ENCODE data around the gene AMOTL1. TPM values are rescaled to one million over a fixed set of nuclear protein-coding genes. Genes with fewer than 3 reads are reported as not detected.

AMOTL1 gene
- total and polyA plus RNA-seq, 2 donors (not counting 3 experiments of a cell fraction or from before 2014, with no cell fraction given): 12.5 to 37.8 TPM

DNA sequence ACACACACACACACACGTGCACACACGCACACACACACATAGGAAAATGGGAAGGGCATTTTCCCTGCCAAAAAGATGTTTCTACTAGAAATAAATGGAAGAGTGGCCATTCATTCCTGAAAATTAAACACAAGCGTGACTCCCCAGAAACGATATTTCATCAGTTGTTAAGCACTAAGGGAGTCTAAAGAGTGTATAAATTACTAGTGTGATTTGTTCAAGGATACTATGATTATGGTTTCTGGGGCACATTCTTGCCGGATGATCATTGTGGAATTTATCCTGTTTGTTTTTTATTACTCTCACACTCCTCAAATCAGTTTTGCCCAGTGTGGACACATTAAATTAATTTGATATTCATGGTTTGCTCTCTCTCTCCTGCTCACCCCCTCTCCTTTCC, 16.4 kb upstream of the AMOTL1 start:
- Histone ChIP-seq H4K20me1 (replicated peaks; ENCODE audit: control insufficient read depth, extremely low read depth, insufficient read depth, low read length) (no peaks in the 10 kb centered on the region), H3K9ac (replicated peaks; ENCODE audit: extremely low read depth, insufficient read depth, low read length) (no peak overlapping the region), H3K36me3 (ENCODE audit: control insufficient read depth in 2 of 2, extremely low read depth in 1 of 2, insufficient read depth in 2 of 2, low read length in 2 of 2) (no peaks in the 10 kb centered on the region), H3K9me1 (replicated peaks; ENCODE audit: control insufficient read depth, extremely low read depth, insufficient read depth, low read length) (no peaks in the 10 kb centered on the region), H3K79me2 (ENCODE audit: control insufficient read depth, insufficient read depth, low read length) (no peaks in the 10 kb centered on the region), H3K4me1 (ENCODE audit: control insufficient read depth, extremely low read depth, insufficient read depth, low read length) (peaks cover 23% of the 10 kb centered on the region), H3K9me3 (replicated peaks; ENCODE audit: control insufficient read depth, insufficient read depth, low read length) (no peaks in the 10 kb centered on the region), H3K27me3 (ENCODE audit: control insufficient read depth in 2 of 2, insufficient read depth in 2 of 2, low read length in 2 of 2) (no peaks in the 10 kb centered on the region), H3K4me3 (replicated peaks in 1 of 3; ENCODE audit: insufficient read depth in 1 of 3, low read depth in 1 of 3, low read length in 3 of 3) (no peak overlapping the region), H3K27ac (ENCODE audit: insufficient read depth, low read depth, low read length) (no peak overlapping the region), H2AFZ (ENCODE audit: low read depth, low read length) (no peak overlapping the region), H3K4me2 (ENCODE audit: insufficient read depth, low read length) (no peak overlapping the region)
- intact Hi-C loops (cut with micrococcal nuclease): no loop called here
- dilution Hi-C loops (cut with MboI; ENCODE audit: extremely low pct_ligation_motif_present, low sequenced_read_pairs): no loop called here
- POLR2A ChIA-PET: no interaction called here
- DNase-seq (ENCODE audit: low read depth, low spot score) (no peak), FAIRE-seq (no peak)
- CTCF ChIA-PET: no interaction called here
- no TSS peak for BruUV-seq (replicated peaks)
- TF ChIP-seq, protein P1, sequence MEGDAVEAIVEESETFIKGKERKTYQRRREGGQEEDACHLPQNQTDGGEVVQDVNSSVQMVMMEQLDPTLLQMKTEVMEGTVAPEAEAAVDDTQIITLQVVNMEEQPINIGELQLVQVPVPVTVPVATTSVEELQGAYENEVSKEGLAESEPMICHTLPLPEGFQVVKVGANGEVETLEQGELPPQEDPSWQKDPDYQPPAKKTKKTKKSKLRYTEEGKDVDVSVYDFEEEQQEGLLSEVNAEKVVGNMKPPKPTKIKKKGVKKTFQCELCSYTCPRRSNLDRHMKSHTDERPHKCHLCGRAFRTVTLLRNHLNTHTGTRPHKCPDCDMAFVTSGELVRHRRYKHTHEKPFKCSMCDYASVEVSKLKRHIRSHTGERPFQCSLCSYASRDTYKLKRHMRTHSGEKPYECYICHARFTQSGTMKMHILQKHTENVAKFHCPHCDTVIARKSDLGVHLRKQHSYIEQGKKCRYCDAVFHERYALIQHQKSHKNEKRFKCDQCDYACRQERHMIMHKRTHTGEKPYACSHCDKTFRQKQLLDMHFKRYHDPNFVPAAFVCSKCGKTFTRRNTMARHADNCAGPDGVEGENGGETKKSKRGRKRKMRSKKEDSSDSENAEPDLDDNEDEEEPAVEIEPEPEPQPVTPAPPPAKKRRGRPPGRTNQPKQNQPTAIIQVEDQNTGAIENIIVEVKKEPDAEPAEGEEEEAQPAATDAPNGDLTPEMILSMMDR (IDR thresholded peaks at IDR 0.05; ENCODE audit: extremely low read depth in 1 of 2, insufficient read depth in 1 of 2, low read depth in 1 of 2, low read length in 2 of 2): no peak
- TF ChIP-seq EZH2 (IDR thresholded peaks at IDR 0.05; ENCODE audit: borderline replicate concordance, low read depth, low read length, severe bottlenecking) (no peak), JUN (IDR thresholded peaks at IDR 0.05; ENCODE audit: borderline replicate concordance, insufficient read depth, insufficient read length, low read depth) (no peak)

GRCh38 chr11:94753630-94754029, 14.5 kb upstream of the AMOTL1 start:
- peaks cover 27% of the 10 kb centered on the region for H3K4me1 ChIP-seq (ENCODE audit: control insufficient read depth, extremely low read depth, insufficient read depth, low read length)
- no peak overlapping the region for H3K4me2 ChIP-seq (ENCODE audit: insufficient read depth, low read length)
- H2AFZ ChIP-seq (ENCODE audit: low read depth, low read length): no peak overlapping the region
- no peaks in the 10 kb centered on the region for H3K36me3 ChIP-seq (ENCODE audit: control insufficient read depth in 2 of 2, extremely low read depth in 1 of 2, insufficient read depth in 2 of 2, low read length in 2 of 2)
- no peak overlapping the region for H3K9ac ChIP-seq (replicated peaks; ENCODE audit: extremely low read depth, insufficient read depth, low read length)
- dilution Hi-C loops (cut with MboI; ENCODE audit: extremely low pct_ligation_motif_present, low sequenced_read_pairs) (no loop called here), intact Hi-C loops (cut with micrococcal nuclease) (no loop called here)
- no peaks in the 10 kb centered on the region for H3K79me2 ChIP-seq (ENCODE audit: control insufficient read depth, insufficient read depth, low read length)
- BruUV-seq (replicated peaks): no TSS peak
- DNase-seq (ENCODE audit: low read depth, low spot score) (no peak), FAIRE-seq (no peak)
- TF ChIP-seq POLR2AphosphoS5 (IDR thresholded peaks at IDR 0.05; ENCODE audit: insufficient read depth, low read depth, low read length): no peak
- TF ChIP-seq JUN (IDR thresholded peaks at IDR 0.05; ENCODE audit: borderline replicate concordance, insufficient read depth, insufficient read length, low read depth): no peak
- TF ChIP-seq, protein P1 (IDR thresholded peaks at IDR 0.05; ENCODE audit: extremely low read depth in 1 of 2, insufficient read depth in 1 of 2, low read depth in 1 of 2, low read length in 2 of 2): no peak
- no peak for TF ChIP-seq POLR2A (IDR thresholded peaks at IDR 0.05; ENCODE audit: low read depth, low read length)
- TF ChIP-seq FOS (IDR thresholded peaks at IDR 0.05; ENCODE audit: borderline replicate concordance, insufficient read depth, low read length): no peak
- no peak overlapping the region for H3K4me3 ChIP-seq (replicated peaks in 1 of 3; ENCODE audit: insufficient read depth in 1 of 3, low read depth in 1 of 3, low read length in 3 of 3)
- H3K27me3 ChIP-seq (ENCODE audit: control insufficient read depth in 2 of 2, insufficient read depth in 2 of 2, low read length in 2 of 2): no peaks in the 10 kb centered on the region
- no peaks in the 10 kb centered on the region for H4K20me1 ChIP-seq (replicated peaks; ENCODE audit: control insufficient read depth, extremely low read depth, insufficient read depth, low read length)
- ChIA-PET CTCF (interaction anchor here (0.7 to 6.4 kb wide), 6 partner anchors 10 to 215 kb away, joined by 3 to 34 read pairs (median 4); partner anchors contain the start of gene AMOTL1), POLR2A (no interaction called here)
- no peaks in the 10 kb centered on the region for H3K9me1 ChIP-seq (replicated peaks; ENCODE audit: control insufficient read depth, extremely low read depth, insufficient read depth, low read length)
- no peaks in the 10 kb centered on the region for H3K9me3 ChIP-seq (replicated peaks; ENCODE audit: control insufficient read depth, insufficient read depth, low read length)
- no peak overlapping the region for H3K27ac ChIP-seq (ENCODE audit: insufficient read depth, low read depth, low read length)

Data from endothelial cell of umbilical vein (primary cell).